ENCODE data around the gene EFCAB13.

- no peak for TF ChIP-seq CTCF (IDR thresholded peaks at IDR 0.05)
- no peak for TF ChIP-seq POLR2A (IDR thresholded peaks at IDR 0.05)
These were observed 81.1 kb downstream of the EFCAB13 start for GRCh38 chr17:47404875-47405274.
